ENCODE results near the gene FMO2. TPM values are rescaled to one million over a fixed set of nuclear protein-coding genes. Genes with fewer than 3 reads are reported as not detected.

The FMO2 gene
- not detected in 2 replicates for total RNA-seq (2014; rRNA removed; shearing (Covaris generic))
- polyA plus RNA-seq (2016; fragmentation: Nextera tagmentation; extraction: Ambion mirVana), result not detected in 2 replicates

GRCh38 chr1:171185091-171185490, at the start of gene FMO2:
TSS of gene FMO2 (plus strand) at chr1:171185300. CDS start at chr1:171185714, 414 bp downstream.
- peak; percentile 3 for DNase-seq
- no peaks in the 10 kb centered on the region for H3K9me3 ChIP-seq (ENCODE audit: low read depth)

GRCh38 chr1:171137580-171137979, 47.5 kb upstream of the FMO2 start:
- Histone ChIP-seq H3K4me1 (ENCODE audit: insufficient read depth) (peaks cover 17% of the 10 kb centered on the region), H3K9me2 (ENCODE audit: insufficient read depth) (no peaks in the 10 kb centered on the region), H3K27ac (no peak overlapping the region), H2AFZ (no peak overlapping the region), H3K4me2 (ENCODE audit: unreplicated experiment) (no peak overlapping the region), H4K20me1 (ENCODE audit: insufficient read depth) (no peaks in the 10 kb centered on the region), H3K4me3 (no peak overlapping the region), H3F3A (ENCODE audit: insufficient read depth) (peaks cover 13% of the 10 kb centered on the region; the same call in 1 of the 2 replicates), H3K79me2 (ENCODE audit: insufficient read depth) (no peaks in the 10 kb centered on the region), H3K9ac (no peak overlapping the region), H3K27me3 (replicated peaks; ENCODE audit: insufficient read depth) (peaks cover 20% of the 10 kb centered on the region; the same call in 1 of the 2 replicates), H3K9me3 (ENCODE audit: low read depth) (no peaks in the 10 kb centered on the region), H3K36me3 (ENCODE audit: low read depth) (no peaks in the 10 kb centered on the region)
- in situ Hi-C loops (cut with MboI), result no loop called here
- TF ChIP-seq EZH2 (IDR thresholded peaks at IDR 0.05; ENCODE audit: insufficient read depth, poor library complexity, severe bottlenecking) (no peak), EZH2phosphoT487 (IDR thresholded peaks at IDR 0.05; ENCODE audit: insufficient read depth, low read depth) (no peak)
- 64 to 68% methylated on average over 2 of the region's 2 CpGs for WGBS, 2 experiments (ENCODE audit: low coverage in 1 of 2, low lambda C conversion rate in 2 of 2, missing lambda C conversion rate in 2 of 2)
- no peak for DNase-seq

More at GRCh38 chr1:171185091-171185490, at the start of gene FMO2:
- TF ChIP-seq EZH2phosphoT487 (IDR thresholded peaks at IDR 0.05; ENCODE audit: insufficient read depth, low read depth) (no peak), EZH2 (IDR thresholded peaks at IDR 0.05; ENCODE audit: insufficient read depth, poor library complexity, severe bottlenecking) (no peak)
- no peak within 1 kb of the TSS for H3K4me3 ChIP-seq
- H3K9ac ChIP-seq, result no peak within 1 kb of the TSS
- H3F3A ChIP-seq (ENCODE audit: insufficient read depth), result no peaks in the 10 kb centered on the region
- H3K9me2 ChIP-seq (ENCODE audit: insufficient read depth), result no peaks in the 10 kb centered on the region
- no peak within 1 kb of the TSS for H2AFZ ChIP-seq
- WGBS, 2 experiments (ENCODE audit: low coverage in 1 of 2, low lambda C conversion rate in 2 of 2, missing lambda C conversion rate in 2 of 2), result 20 to 22% methylated on average over 6 of the region's 6 CpGs
- no peaks in the 10 kb centered on the region for H3K79me2 ChIP-seq (ENCODE audit: insufficient read depth)
- H3K27ac ChIP-seq, result no peak within 1 kb of the TSS
- in situ Hi-C loops (cut with MboI), result no loop called here
- no peaks in the 10 kb centered on the region for H3K4me1 ChIP-seq (ENCODE audit: insufficient read depth)
- no peak within 1 kb of the TSS for H3K4me2 ChIP-seq (ENCODE audit: unreplicated experiment)
- H4K20me1 ChIP-seq (ENCODE audit: insufficient read depth), result no peaks in the 10 kb centered on the region
- peaks cover 14% of the 10 kb centered on the region; the same call in 1 of the 2 replicates for H3K27me3 ChIP-seq (replicated peaks; ENCODE audit: insufficient read depth)
- no peaks in the 10 kb centered on the region for H3K36me3 ChIP-seq (ENCODE audit: low read depth)

- no peak for DNase-seq
- no peak overlapping the region for H3K4me3 ChIP-seq
- H2AFZ ChIP-seq, result no peak overlapping the region
- WGBS, 2 experiments (ENCODE audit: low coverage in 1 of 2, low lambda C conversion rate in 2 of 2, missing lambda C conversion rate in 2 of 2), result 13 to 23% methylated on average over 2 of the region's 2 CpGs
- H3K4me1 ChIP-seq (ENCODE audit: insufficient read depth), result peaks cover 18% of the 10 kb centered on the region
- peaks cover 13% of the 10 kb centered on the region; the same call in 1 of the 2 replicates for H3F3A ChIP-seq (ENCODE audit: insufficient read depth)
- TF ChIP-seq EZH2 (IDR thresholded peaks at IDR 0.05; ENCODE audit: insufficient read depth, poor library complexity, severe bottlenecking) (no peak), EZH2phosphoT487 (IDR thresholded peaks at IDR 0.05; ENCODE audit: insufficient read depth, low read depth) (no peak)
- no peak overlapping the region for H3K27ac ChIP-seq
- H3K4me2 ChIP-seq (ENCODE audit: unreplicated experiment), result no peak overlapping the region
- no peaks in the 10 kb centered on the region for H3K9me2 ChIP-seq (ENCODE audit: insufficient read depth)
- H3K9me3 ChIP-seq (ENCODE audit: low read depth), result no peaks in the 10 kb centered on the region
- H3K79me2 ChIP-seq (ENCODE audit: insufficient read depth), result no peaks in the 10 kb centered on the region
- in situ Hi-C loops (cut with MboI), result no loop called here
- H4K20me1 ChIP-seq (ENCODE audit: insufficient read depth), result no peaks in the 10 kb centered on the region
- no peak overlapping the region for H3K9ac ChIP-seq
- no peaks in the 10 kb centered on the region for H3K36me3 ChIP-seq (ENCODE audit: low read depth)
- H3K27me3 ChIP-seq (replicated peaks; ENCODE audit: insufficient read depth), result peaks cover 18% of the 10 kb centered on the region; the same call in 1 of the 2 replicates
Observed at GRCh38 chr1:171138980-171139379, 46.1 kb upstream of the FMO2 start.

GRCh38 chr1:171139890-171140289, 45.2 kb upstream of the FMO2 start:
- no peaks in the 10 kb centered on the region for H4K20me1 ChIP-seq (ENCODE audit: insufficient read depth)
- no peak overlapping the region for H2AFZ ChIP-seq
- no peak overlapping the region for H3K27ac ChIP-seq
- in situ Hi-C loops (cut with MboI), result no loop called here
- peaks cover 18% of the 10 kb centered on the region; the same call in 1 of the 2 replicates for H3K27me3 ChIP-seq (replicated peaks; ENCODE audit: insufficient read depth)
- no peak overlapping the region for H3K4me2 ChIP-seq (ENCODE audit: unreplicated experiment)
- H3K4me1 ChIP-seq (ENCODE audit: insufficient read depth), result peaks cover 18% of the 10 kb centered on the region
- H3K36me3 ChIP-seq (ENCODE audit: low read depth), result no peaks in the 10 kb centered on the region
- WGBS, 2 experiments (ENCODE audit: low coverage in 1 of 2, low lambda C conversion rate in 2 of 2, missing lambda C conversion rate in 2 of 2), result 95 to 97% methylated on average over 4 of the region's 4 CpGs
- no peaks in the 10 kb centered on the region for H3K9me2 ChIP-seq (ENCODE audit: insufficient read depth)
- no peaks in the 10 kb centered on the region for H3K9me3 ChIP-seq (ENCODE audit: low read depth)
- no peaks in the 10 kb centered on the region for H3K79me2 ChIP-seq (ENCODE audit: insufficient read depth)
- H3F3A ChIP-seq (ENCODE audit: insufficient read depth), result peaks cover 13% of the 10 kb centered on the region; the same call in 1 of the 2 replicates
- no peak overlapping the region for H3K9ac ChIP-seq
- DNase-seq, result no peak
- H3K4me3 ChIP-seq, result no peak overlapping the region
- TF ChIP-seq EZH2 (IDR thresholded peaks at IDR 0.05; ENCODE audit: insufficient read depth, poor library complexity, severe bottlenecking), result no peak
- no peak for TF ChIP-seq EZH2phosphoT487 (IDR thresholded peaks at IDR 0.05; ENCODE audit: insufficient read depth, low read depth)

Measured in GM23248 (cell line).